K562 (cell line): Measurements from ENCODE around the gene KYAT1. TPM values are rescaled to one million over a fixed set of nuclear protein-coding genes. Genes with fewer than 3 reads are reported as not detected.
"Not testable (repeated sequence)": the region's sequence is repeated elsewhere in the genome, so short reads cannot be mapped to it uniquely, and the experiment has no call there.

Experiments used
- ATAC-seq: fragments of 200-7000 bp; cut with Tn5 transposase; 3 replicates; pipeline ENCODE4 v1.9.1; 2020; ENCODE audit warnings: moderate library complexity
- BruUV-seq: library from RNA; stranded (reverse); fragments of 400-500 nt; replicated peaks from 2 replicates; lab custom pipeline; 2021; lab: Mats Ljungman, UMichigan
- CTCF ChIA-PET: fragments of 300-600 bp; formaldehyde crosslinking; extraction: SDS; loops from one replicate; lab custom pipeline; 2021; ENCODE audit warnings: low intra/inter-chr PET ratio; lab: Yijun Ruan, JAX
- POLR2A ChIA-PET: fragments of 300-600, 350-650 bp; sonication (Branson Sonifier 250); formaldehyde crosslinking; extraction: SDS; loops from one replicate; lab custom pipeline; 2021; ENCODE audit warnings: antibody characterized with exemption, inconsistent platforms; lab: Yijun Ruan, JAX
- DNase-seq, 4 experiments: peaks; one replicate each; pipeline versions ENCODE4 v3.0.0 to v3.0.0-alpha.2; 2011 to 2018; ENCODE audit warnings: low spot score in 3 of 4, mixed read lengths in 3 of 4; ENCODE audit errors: extremely low read depth in 1 of 4
- FAIRE-seq: peaks from 2 replicates; lab custom pipeline; 2011; peaks lifted over from hg19 to GRCh38; lab: Jason Lieb, UNC
- H2AFZ ChIP-seq: 2 replicates; pipeline ENCODE4 v1.6.0; 2011; ENCODE audit warnings: low read depth, low read length, control low read depth, inconsistent platforms
- H3K27ac ChIP-seq: fragments of 200-600 bp; 3 replicates; pipeline ENCODE4 v1.8.0; 2011; ENCODE audit warnings: low read depth, mild to moderate bottlenecking, control low read depth, inconsistent platforms, low read length, moderate library complexity, mixed read lengths; ENCODE audit errors: extremely low read depth
- H3K27me3 ChIP-seq, 2 experiments: fragments of 300-600 bp in 1 of 2; 2 replicates in 1 of 2; 3 replicates in 1 of 2; pipeline versions ENCODE4 v1.6.0 to v1.8.0; 2011; ENCODE audit warnings: inconsistent platforms in 2 of 2, low read length in 2 of 2, mild to moderate bottlenecking in 1 of 2, mixed read lengths in 1 of 2, moderate library complexity in 1 of 2; ENCODE audit not compliant: control insufficient read depth in 2 of 2, insufficient read depth in 2 of 2
- H3K36me3 ChIP-seq: fragments of 300-600 bp; 3 replicates; pipeline ENCODE4 v1.8.0; 2011; ENCODE audit warnings: mild to moderate bottlenecking, low read length, inconsistent platforms; ENCODE audit not compliant: control insufficient read depth, insufficient read depth
- H3K4me1 ChIP-seq, 2 experiments: fragments of 200-600 bp in 1 of 2; replicated peaks in 1 of 2; 2 replicates in 1 of 2; 3 replicates in 1 of 2; pipeline versions ENCODE4 v1.5.1 to v1.8.0; 2011; ENCODE audit warnings: inconsistent platforms in 2 of 2, low read length in 2 of 2, mild to moderate bottlenecking in 1 of 2, mixed read lengths in 1 of 2, moderate library complexity in 1 of 2; ENCODE audit not compliant: control insufficient read depth in 2 of 2, insufficient read depth in 2 of 2
- H3K4me2 ChIP-seq: 2 replicates; pipeline ENCODE4 v1.6.1; 2011; ENCODE audit warnings: low read length, control low read depth, inconsistent platforms, mixed read lengths; ENCODE audit not compliant: insufficient read depth
- H3K4me3 ChIP-seq: fragments of 200-600 bp; sonication (generic), shearing (Covaris generic); 2 replicates; pipeline ENCODE4 v1.5.1; 2016; ENCODE audit warnings: control low read depth, inconsistent platforms
- H3K79me2 ChIP-seq: fragments of 200-600 bp; 3 replicates; pipeline ENCODE4 v1.8.0; 2011; ENCODE audit warnings: low read length, inconsistent platforms; ENCODE audit not compliant: control insufficient read depth, insufficient read depth
- H3K9ac ChIP-seq, 2 experiments: 2 replicates each; pipeline versions ENCODE4 v1.6.0 to v1.6.1; 2011; ENCODE audit warnings: low read depth in 2 of 2, low read length in 2 of 2, control low read depth in 1 of 2, inconsistent platforms in 1 of 2, mild to moderate bottlenecking in 1 of 2, mixed read lengths in 1 of 2; ENCODE audit not compliant: insufficient read depth in 1 of 2
- H3K9me1 ChIP-seq: one replicate; pipeline ENCODE4 v1.6.0; 2011; ENCODE audit warnings: inconsistent platforms, mild to moderate bottlenecking, low read length, moderate library complexity; ENCODE audit not compliant: control insufficient read depth, insufficient read depth
- H3K9me3 ChIP-seq: replicated peaks from 2 replicates; pipeline ENCODE4 v1.5.1; 2011; ENCODE audit warnings: low read depth, low read length, inconsistent platforms; ENCODE audit not compliant: control insufficient read depth, insufficient read depth
- H4K20me1 ChIP-seq: replicated peaks from 2 replicates; pipeline ENCODE4 v1.6.1; 2011; ENCODE audit warnings: low read length, inconsistent platforms, mixed read lengths; ENCODE audit not compliant: control insufficient read depth, insufficient read depth
- WGBS: fragments of 100-300 bp; shearing (Covaris generic); methylation state at CpG from one replicate; pipeline ENCODE4 v1.1.6; 2016; ENCODE audit warnings: low coverage, mixed read lengths; ENCODE audit not compliant: insufficient coverage; ENCODE audit errors: missing lambda C conversion rate; 5-methylcytosine and 5-hydroxymethylcytosine counted together
- in situ Hi-C: fragments of 300-500 bp; cut with MboI; formaldehyde crosslinking; loops from 4 replicates; pipeline ENCODE4 v1.15.0; 2018; ENCODE audit warnings: inconsistent platforms, mixed read lengths
- intact Hi-C: fragments of 100-400 bp; cut with micrococcal nuclease; formaldehyde crosslinking; loops from 2 replicates; pipeline ENCODE4 v1.14.2; 2022
- polyA plus RNA-seq, 8 experiments: library from polyadenylated mRNA; depleted of rRNA in 4 of 8; stranded (reverse) in 5 of 8; unstranded in 3 of 8; fragments of >200 nt; fragmentation: Nextera tagmentation in 2 of 8; fragmentation: Illumina TruSeq in 1 of 8; extraction: Ambion mirVana in 2 of 8; extraction: Trizol in 1 of 8; gene quantifications; 2 replicates each; pipeline versions ENCODE4 v1.2.1 to v1.2.3, GENCODE V29; 2011 to 2014; ENCODE audit warnings: inconsistent platforms in 1 of 8, missing spikeins in 1 of 8
- total RNA-seq, 7 experiments: library from RNA; depleted of rRNA in 6 of 7; stranded (reverse); fragments of >200 nt in 6 of 7; fragmentation: Illumina TruSeq in 2 of 7; extraction: Trizol in 2 of 7; gene quantifications; 2 replicates each; pipeline versions ENCODE4 v1.2.1 to v1.2.3, GENCODE V29; 2011 to 2021; ENCODE audit warnings: low replicate concordance in 1 of 7

KYAT1 gene
- total and polyA plus RNA-seq, 9 of the 15 experiments (the other 6 are each of a cell fraction or from before 2014, with no cell fraction given), result 6.4 to 16.8 (median 11.1) TPM

DNA sequence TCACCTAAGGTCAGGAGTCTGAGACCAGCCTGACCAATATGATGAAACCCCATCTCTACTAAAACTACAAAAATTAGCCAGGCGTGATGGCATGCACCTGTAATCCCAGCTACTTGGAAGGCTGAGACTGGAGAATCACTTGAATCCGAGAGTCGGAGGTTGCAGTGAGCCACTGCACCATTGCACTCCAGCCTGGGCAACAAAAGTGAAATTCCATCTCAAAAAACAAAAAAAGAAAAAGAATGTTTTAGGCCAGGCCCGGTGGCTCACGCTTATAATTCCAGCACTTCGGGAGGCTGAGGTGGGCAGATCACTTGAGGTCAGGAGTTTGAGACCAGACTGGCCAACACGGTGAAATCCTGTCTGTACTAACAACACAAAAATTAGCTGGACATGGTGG, 23.3 kb downstream of the KYAT1 start:
- ATAC-seq, DNase-seq, H3K9me3 ChIP-seq, FAIRE-seq, H3K27ac ChIP-seq, H3K4me2 ChIP-seq, H3K9me1 ChIP-seq, H3K36me3 ChIP-seq, intact Hi-C loops, H3K27me3 ChIP-seq, H4K20me1 ChIP-seq, CTCF ChIA-PET, H3K4me3 ChIP-seq, H3K79me2 ChIP-seq, in situ Hi-C loops, BruUV-seq, H3K4me1 ChIP-seq, H2AFZ ChIP-seq, H3K9ac ChIP-seq: not testable (repeated sequence)
- WGBS, result 88% methylated on average over 6 of the region's 7 CpGs
- POLR2A ChIA-PET, result interaction anchor here (1.0 to 1.6 kb wide), 2 partner anchors 10 to 13 kb away, joined by 3 to 7 read pairs; no protein-coding TSS in a partner anchor

DNA sequence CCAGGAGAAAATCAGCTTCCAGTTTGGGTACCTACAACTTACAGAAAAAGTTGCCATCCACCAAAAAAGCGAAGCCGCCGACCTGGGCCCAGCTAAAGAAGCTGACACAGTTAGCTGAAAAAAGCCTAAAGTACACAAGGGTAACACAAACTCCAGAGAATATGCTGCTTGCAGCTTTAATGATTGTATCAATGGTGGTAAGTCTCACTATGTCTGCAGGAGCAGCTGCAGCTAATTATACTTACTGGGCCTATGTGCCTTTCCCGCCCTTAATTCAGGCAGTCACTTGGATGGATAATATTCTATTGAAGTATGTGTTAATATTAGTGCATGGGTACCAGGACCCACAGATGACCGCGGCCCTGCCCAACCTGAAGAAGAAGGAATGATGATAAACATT, 27.3 kb downstream of the KYAT1 start:
- H3K36me3 ChIP-seq, FAIRE-seq, DNase-seq, H3K4me1 ChIP-seq, H3K79me2 ChIP-seq, CTCF ChIA-PET, H2AFZ ChIP-seq, in situ Hi-C loops, H3K9me3 ChIP-seq, H3K27ac ChIP-seq, H3K27me3 ChIP-seq, intact Hi-C loops, H3K9me1 ChIP-seq, H3K4me3 ChIP-seq, ATAC-seq, H3K4me2 ChIP-seq, BruUV-seq, H3K9ac ChIP-seq, H4K20me1 ChIP-seq: not testable (repeated sequence)
- 77% methylated on average over 6 of the region's 6 CpGs for WGBS
- POLR2A ChIA-PET, result interaction anchor here (1.2 kb wide), 1 partner anchor 9 kb away, joined by 3 read pairs; no protein-coding TSS in a partner anchor

DNA sequence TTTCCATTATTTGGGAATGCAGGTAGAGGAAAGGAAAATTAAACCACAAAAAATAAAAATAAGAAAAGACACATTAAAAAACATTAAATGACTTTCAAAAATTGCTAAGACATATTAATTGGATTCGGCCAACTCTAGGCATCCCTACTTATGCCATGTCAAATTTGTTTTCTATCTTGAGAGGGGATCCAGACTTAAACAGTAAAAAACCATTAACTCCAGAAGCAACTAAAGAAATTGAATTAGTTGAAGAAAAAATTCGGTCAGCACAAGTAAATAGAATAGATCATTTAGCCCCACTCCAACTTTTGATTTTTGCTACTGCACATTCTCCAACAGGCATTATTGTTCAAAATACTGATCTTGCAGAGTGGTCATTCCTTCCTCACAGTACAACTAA, 29.1 kb downstream of the KYAT1 start:
- H3K4me1 ChIP-seq, H2AFZ ChIP-seq, H4K20me1 ChIP-seq, H3K27me3 ChIP-seq, FAIRE-seq, intact Hi-C loops, in situ Hi-C loops, ATAC-seq, H3K4me3 ChIP-seq, H3K79me2 ChIP-seq, H3K27ac ChIP-seq, H3K36me3 ChIP-seq, H3K4me2 ChIP-seq, BruUV-seq, H3K9me1 ChIP-seq, H3K9ac ChIP-seq, DNase-seq: not testable (repeated sequence)
- POLR2A ChIA-PET, result interaction anchor here (0.9 kb wide), 1 partner anchor 129 kb away, joined by 3 read pairs; the partner anchor contains the start of gene ZDHHC12
- WGBS, result 49% methylated on average over 2 of the region's 2 CpGs
- CTCF ChIA-PET, result interaction anchor here (1.2 kb wide), 1 partner anchor 75 kb away, joined by 4 read pairs; no protein-coding TSS in a partner anchor
- H3K9me3 ChIP-seq, result peaks cover 11% of the 10 kb centered on the region
